OCI-LY1 (cell line): ENCODE results near the gene RNF114.
A peak's percentile ranks its signal among the peaks of the same experiment; 100 is the strongest.

Experiments used
- H2AFZ ChIP-seq: fragments of 200-600 bp; sonication (generic), shearing (Covaris generic); 2 replicates; pipeline ENCODE4 v1.6.0; 2014; ENCODE audit warnings: antibody characterized with exemption, mild to moderate bottlenecking, low read length
- H3F3A ChIP-seq: fragments of 200-600 bp; sonication (generic), shearing (Covaris generic); 2 replicates; pipeline ENCODE4 v1.6.0; 2014; ENCODE audit warnings: mild to moderate bottlenecking, antibody characterized with exemption, low read length, moderate library complexity; ENCODE audit not compliant: insufficient read depth
- H3K27ac ChIP-seq: fragments of 200-600 bp; sonication (generic); 2 replicates; pipeline ENCODE4 v1.5.1; 2014; ENCODE audit warnings: low read length, mixed run types, mild to moderate bottlenecking, low read depth; ENCODE audit not compliant: poor library complexity, severe bottlenecking
- H3K27me3 ChIP-seq: fragments of 200-600 bp; sonication (generic); 2 replicates; pipeline ENCODE4 v1.6.0; 2014; ENCODE audit warnings: antibody characterized with exemption, mild to moderate bottlenecking, low read length, moderate library complexity; ENCODE audit not compliant: insufficient read depth
- H3K36me3 ChIP-seq: fragments of 200-600 bp; sonication (generic); 2 replicates; pipeline ENCODE4 v1.6.1; 2014; ENCODE audit warnings: mild to moderate bottlenecking, antibody characterized with exemption, low read length, moderate library complexity, mixed read lengths; ENCODE audit not compliant: insufficient read depth
- H3K4me1 ChIP-seq: fragments of 200-600 bp; sonication (generic); 2 replicates; pipeline ENCODE4 v1.5.1; 2014; ENCODE audit warnings: mild to moderate bottlenecking, low read length, moderate library complexity; ENCODE audit not compliant: insufficient read depth, severe bottlenecking
- H3K4me2 ChIP-seq: fragments of 200-600 bp; sonication (generic), shearing (Covaris generic); 2 replicates; pipeline ENCODE4 v1.6.1; 2014; ENCODE audit warnings: low read length
- H3K4me3 ChIP-seq: fragments of 200-600 bp; sonication (generic); 2 replicates; pipeline ENCODE4 v1.5.1; 2014; ENCODE audit warnings: low read length, low read depth, mild to moderate bottlenecking, mixed read lengths; ENCODE audit not compliant: poor library complexity, severe bottlenecking
- H3K79me2 ChIP-seq: fragments of 200-600 bp; shearing (Covaris generic); 2 replicates; pipeline ENCODE4 v1.6.1; 2016; ENCODE audit warnings: mixed run types, low read length, mixed read lengths; ENCODE audit not compliant: insufficient read depth
- H3K9ac ChIP-seq: fragments of 200-600 bp; sonication (generic), shearing (Covaris generic); 2 replicates; pipeline ENCODE4 v1.6.1; 2014; ENCODE audit warnings: mild to moderate bottlenecking, low read length, mixed read lengths
- H3K9me2 ChIP-seq: fragments of 200-600 bp; sonication (generic), shearing (Covaris generic); 2 replicates; pipeline ENCODE4 v1.6.1; 2014; ENCODE audit warnings: low read depth, mild to moderate bottlenecking, low read length, mixed read lengths
- H3K9me3 ChIP-seq: fragments of 200-600 bp; shearing (Covaris generic); 2 replicates; pipeline ENCODE4 v1.6.1; 2014; ENCODE audit warnings: low read length, mixed read lengths
- H4K20me1 ChIP-seq: fragments of 200-600 bp; sonication (generic), shearing (Covaris generic); 2 replicates; pipeline ENCODE4 v1.6.0; 2016; ENCODE audit warnings: mild to moderate bottlenecking, low read length; ENCODE audit not compliant: insufficient read depth
- CTCF ChIP-seq: fragments of 200-600 bp; sonication (generic), shearing (Covaris generic); IDR thresholded peaks from 2 replicates; pipeline ENCODE4 v1.5.1; 2017; ENCODE audit warnings: mild to moderate bottlenecking, antibody characterized with exemption, low read length, moderate library complexity, mixed read lengths
- EZH2 ChIP-seq: fragments of 200-600 bp; sonication (generic), shearing (Covaris generic); IDR thresholded peaks from 2 replicates; pipeline ENCODE4 v1.8.0; 2017; ENCODE audit warnings: borderline replicate concordance, mixed run types, mild to moderate bottlenecking, antibody characterized with exemption, low read length, moderate library complexity, mixed read lengths

Gene RNF114

GRCh38 chr20:49914310-49915117, 21.7 kb upstream of the RNF114 start:
- H3K4me2 ChIP-seq: peak overlapping the region; percentile 77
- H3K79me2 ChIP-seq: peaks cover 7% of the 10 kb centered on the region; the same call in 1 of the 2 replicates
- no peaks in the 10 kb centered on the region for H3K9me3 ChIP-seq
- H3K27me3 ChIP-seq: no peaks in the 10 kb centered on the region
- H3K4me1 ChIP-seq: peaks cover 24% of the 10 kb centered on the region
- no peaks in the 10 kb centered on the region for H3K9me2 ChIP-seq
- no peaks in the 10 kb centered on the region for H4K20me1 ChIP-seq
- peak overlapping the region; percentile 64 for H3K9ac ChIP-seq
- H2AFZ ChIP-seq: no peak overlapping the region
- H3K27ac ChIP-seq: no peak overlapping the region
- H3F3A ChIP-seq: no peaks in the 10 kb centered on the region
- TF ChIP-seq EZH2 (no peak), CTCF (peak; percentile 16; the same call in 1 of the 2 replicates)
- peaks cover 11% of the 10 kb centered on the region; the same call in 1 of the 2 replicates for H3K36me3 ChIP-seq
- peak overlapping the region; percentile 67 for H3K4me3 ChIP-seq

GRCh38 chr20:49915118-49915379, 21.1 kb upstream of the RNF114 start:
- H3K4me1 ChIP-seq: peaks cover 24% of the 10 kb centered on the region
- H3K27ac ChIP-seq: no peak overlapping the region

DNA sequence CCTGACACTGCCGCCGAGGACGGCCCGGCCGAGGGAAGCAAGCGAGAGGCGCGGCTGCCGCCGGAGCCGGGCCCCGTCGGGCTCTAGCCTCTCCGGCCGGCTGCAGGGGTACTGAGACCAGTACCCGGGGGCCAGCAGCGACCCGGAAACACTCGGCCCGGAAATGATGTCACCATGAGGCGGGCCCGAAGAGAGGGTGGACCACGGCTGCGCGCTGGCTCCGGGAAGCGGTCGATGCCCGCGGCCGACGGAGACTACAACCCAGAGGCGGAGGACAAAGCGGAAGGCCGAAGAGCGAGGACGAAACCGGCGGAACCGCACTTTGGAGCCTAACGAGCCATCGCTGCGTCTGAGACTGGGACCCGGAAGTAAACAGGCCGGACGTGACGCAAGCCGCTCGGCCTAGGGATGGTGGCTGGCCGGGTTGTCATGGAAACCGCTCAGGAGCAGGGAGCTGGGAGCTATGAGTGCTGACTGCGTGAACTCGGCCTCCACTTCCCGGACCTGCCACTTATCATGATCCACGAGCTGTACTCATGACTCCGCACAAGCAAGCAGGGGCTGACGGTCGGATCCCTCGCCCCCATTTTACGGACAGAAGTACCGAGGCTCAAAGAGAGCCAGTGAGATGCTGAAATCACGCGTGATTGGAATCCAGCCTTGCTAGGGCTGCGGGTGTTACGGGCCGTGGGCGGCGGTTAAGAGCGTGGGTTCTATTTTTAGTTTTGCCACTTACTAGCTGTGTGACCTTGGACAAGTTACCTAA, 20.6 kb upstream of the RNF114 start, which contains the start of gene SPATA2:
Gene SPATA2, minus strand, starts transcription at position 150 of the 766 bp plus-strand sequence. CDS start 7,039 bp downstream, outside the sequence.
- Histone ChIP-seq H3K36me3 (0 out of 2 replicates have a peak, but pooled peaks cover under 1% of the 10 kb centered on the region), H3F3A (no peaks in the 10 kb centered on the region), H3K4me3 (peak within 1 kb of the TSS; percentile 67), H3K79me2 (peaks cover 7% of the 10 kb centered on the region; the same call in 1 of the 2 replicates), H3K27me3 (no peaks in the 10 kb centered on the region), H3K9me2 (no peaks in the 10 kb centered on the region), H3K9ac (peak within 1 kb of the TSS; percentile 64), H3K9me3 (no peaks in the 10 kb centered on the region), H2AFZ (0 out of 2 replicates have a peak within 1 kb of the TSS, but pooled peaks have one; percentile 32), H3K4me2 (peak within 1 kb of the TSS; percentile 77), H3K4me1 (peaks cover 24% of the 10 kb centered on the region), H4K20me1 (no peaks in the 10 kb centered on the region), H3K27ac (peak within 1 kb of the TSS; percentile 89)
- TF ChIP-seq EZH2 (no peak), CTCF (no peak)

More at GRCh38 chr20:49915118-49915379, 21.1 kb upstream of the RNF114 start:
- Histone ChIP-seq H3K9me3 (no peaks in the 10 kb centered on the region), H3K9ac (peak overlapping the region; percentile 64), H4K20me1 (no peaks in the 10 kb centered on the region), H2AFZ (no peak overlapping the region), H3K4me3 (peak overlapping the region; percentile 67), H3K4me2 (peak overlapping the region; percentile 77), H3K27me3 (no peaks in the 10 kb centered on the region), H3K9me2 (no peaks in the 10 kb centered on the region), H3K36me3 (peaks cover 6% of the 10 kb centered on the region; the same call in 1 of the 2 replicates), H3F3A (no peaks in the 10 kb centered on the region), H3K79me2 (peaks cover 7% of the 10 kb centered on the region; the same call in 1 of the 2 replicates)
- no peak for TF ChIP-seq EZH2
- peak; percentile 8; the same call in 1 of the 2 replicates for TF ChIP-seq CTCF
